ENCODE results near the gene TMEM131L.
"Not testable (repeated sequence)": the region's sequence is repeated elsewhere in the genome, so short reads cannot be mapped to it uniquely, and the experiment has no call there.

Gene TMEM131L

DNA sequence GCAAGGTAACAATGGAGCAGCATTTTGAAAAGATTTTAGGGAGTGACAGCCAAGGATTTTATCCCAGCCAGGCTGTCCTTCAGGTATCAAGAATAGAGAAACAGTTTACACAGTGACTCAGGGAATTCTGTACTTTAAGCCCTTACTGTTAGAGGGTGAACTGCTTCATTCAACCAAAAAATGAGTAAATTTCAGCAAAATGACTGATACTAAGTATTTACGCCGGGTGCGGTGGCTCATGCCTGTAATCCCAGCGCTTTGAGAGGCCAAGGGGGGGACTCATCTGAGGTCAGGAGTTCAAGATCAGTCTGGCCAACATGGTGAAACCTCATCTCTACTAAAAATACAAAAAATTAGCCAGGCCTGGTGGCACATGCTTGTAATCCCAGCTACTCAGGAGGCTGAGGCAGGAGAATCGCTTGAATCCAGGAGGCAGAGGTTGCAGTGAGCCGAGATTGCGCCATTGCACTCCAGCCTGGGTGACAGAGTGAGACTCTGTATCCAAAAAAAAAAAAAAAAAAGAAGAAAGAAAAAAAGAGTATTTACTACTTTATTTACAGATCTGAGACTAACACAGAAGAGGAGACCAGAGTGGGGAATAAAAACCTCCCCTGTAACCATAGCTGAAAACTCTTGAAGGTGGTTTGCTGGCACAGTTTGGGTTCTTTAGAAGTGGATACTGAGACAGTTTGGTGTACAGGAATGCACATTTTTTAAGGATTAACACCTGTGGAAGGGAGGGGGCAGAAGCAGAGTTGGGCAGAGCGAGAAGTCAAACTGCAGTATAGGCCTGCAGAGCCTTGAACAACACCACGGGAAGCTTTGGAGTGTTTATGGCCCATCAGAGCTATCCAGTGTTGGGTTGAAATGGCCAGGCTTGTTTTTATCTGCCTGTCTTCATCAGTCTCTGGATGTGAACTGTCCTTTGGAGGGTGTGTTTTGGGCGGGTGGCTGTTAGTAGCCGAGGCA lies 40.5 kb downstream of the TMEM131L start:
- no peak for DNase-seq

DNA sequence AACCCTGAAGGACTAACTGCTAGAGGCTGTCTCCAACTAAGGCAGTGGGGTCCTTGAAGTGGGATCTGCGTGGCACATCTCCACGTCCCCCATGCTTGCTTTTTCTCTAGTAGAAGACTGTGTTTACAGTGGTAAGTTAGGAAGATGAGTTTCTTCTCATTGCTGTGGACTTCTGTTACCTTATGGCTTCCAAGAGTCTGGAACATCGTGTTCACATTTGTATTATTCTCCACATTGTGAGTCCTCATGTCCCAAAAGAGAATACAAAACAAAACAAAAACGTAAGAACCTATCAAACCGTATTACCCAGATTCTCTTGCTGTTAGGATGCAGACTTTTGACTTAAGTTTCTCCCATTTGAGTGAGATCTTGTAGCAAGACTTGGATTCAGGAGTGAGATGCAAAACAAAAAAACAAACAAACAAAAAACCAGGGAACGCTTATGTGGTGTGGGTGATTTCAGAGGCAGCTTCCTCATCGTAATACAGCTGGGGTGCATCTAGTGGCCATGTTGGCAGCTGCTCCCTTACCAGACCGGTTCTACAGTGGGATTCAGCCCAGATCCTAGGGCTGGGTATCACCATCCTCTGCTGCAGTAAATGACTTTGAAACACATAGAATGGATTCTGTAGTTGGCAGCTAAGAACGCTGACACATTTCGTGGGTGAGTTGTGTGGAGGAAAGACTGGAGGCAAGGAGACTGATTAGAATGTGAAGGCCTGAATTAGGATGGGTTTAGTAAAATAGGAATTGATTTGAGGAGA lies 41.3 kb downstream of the TMEM131L start:
- no peak for DNase-seq

DNA sequence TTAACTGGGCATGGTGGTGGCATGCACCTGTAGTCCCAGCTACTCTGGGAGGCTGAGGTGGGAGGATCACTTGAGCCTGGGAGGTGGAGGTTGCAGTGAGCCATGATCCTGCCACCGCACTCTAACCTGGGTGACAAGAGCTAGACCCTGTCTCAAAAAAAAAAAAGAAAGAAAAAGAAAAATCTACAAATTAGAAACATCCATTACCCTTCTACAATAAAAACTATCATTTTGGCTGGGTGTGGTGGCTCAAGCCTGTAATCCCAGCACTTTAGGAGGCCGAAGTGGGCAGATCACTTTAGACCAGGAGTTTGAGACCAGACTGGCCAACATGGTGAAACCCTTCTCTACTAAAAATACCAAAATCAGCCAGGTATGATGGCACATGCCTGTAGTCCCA lies 43.1 kb downstream of the TMEM131L start:
- not testable (repeated sequence) for DNase-seq

DNA sequence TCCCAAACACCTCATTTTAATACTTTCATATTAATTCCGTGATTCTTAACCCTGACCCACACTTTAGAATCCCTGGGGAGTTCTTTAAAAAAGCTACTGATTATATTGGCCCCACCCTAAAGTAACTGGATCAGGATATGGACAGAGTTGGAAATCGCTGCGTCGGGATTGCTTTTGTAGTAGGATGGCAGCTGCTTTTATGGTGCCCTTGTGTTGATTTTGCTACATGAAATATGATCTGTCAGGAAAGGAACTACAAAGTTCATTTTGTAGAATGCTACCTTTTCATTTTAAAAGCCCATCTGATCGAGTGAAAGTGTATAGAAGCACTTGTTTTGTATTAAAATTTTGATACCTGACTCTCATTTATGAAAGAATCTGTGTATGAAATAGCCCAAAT lies 43.6 kb downstream of the TMEM131L start:
- no peak for DNase-seq

GRCh38 chr4:153510252-153511001 lies 44.3 kb downstream of the TMEM131L start:
- no peak for DNase-seq

- DNase-seq: no peak
Observed at GRCh38 chr4:153511104-153511503, 44.9 kb downstream of the TMEM131L start.

DNA sequence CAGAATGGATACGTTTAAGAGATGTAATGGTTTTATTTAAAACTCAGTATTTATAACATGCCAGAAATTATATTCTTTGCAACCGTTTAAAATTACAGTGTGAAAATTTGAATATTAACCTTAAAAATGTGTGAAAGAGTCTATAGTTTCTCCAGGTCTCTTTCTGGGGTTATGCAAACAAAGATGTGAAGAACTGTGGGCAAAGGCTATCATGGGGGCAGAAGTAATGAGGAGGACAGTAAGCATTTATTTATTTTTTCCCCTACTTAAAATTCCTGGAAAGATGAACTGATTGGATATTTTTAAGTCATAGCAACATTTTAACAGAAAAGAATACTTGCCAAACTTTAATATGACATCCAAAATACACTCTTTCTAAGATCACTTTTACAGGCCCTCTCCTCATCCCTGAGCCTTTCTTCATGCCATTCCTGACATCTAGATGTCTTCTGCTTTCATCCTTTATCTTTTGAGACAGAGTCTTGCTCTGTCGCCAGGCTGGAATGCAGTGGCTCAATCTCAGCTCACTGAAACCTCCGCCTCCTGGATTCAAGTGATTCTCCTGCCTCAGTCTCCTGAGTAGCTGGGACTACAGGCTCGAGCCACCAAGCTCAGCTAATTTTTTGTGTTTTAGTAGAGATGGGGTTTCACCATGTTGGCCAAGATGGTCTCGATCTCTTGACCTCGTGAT lies 46.1 kb downstream of the TMEM131L start:
- DNase-seq: no peak

GRCh38 chr4:153512952-153513500 lies 46.9 kb downstream of the TMEM131L start:
- no peak for DNase-seq

- no peak for DNase-seq
Observed at GRCh38 chr4:153513596-153513995, 47.4 kb downstream of the TMEM131L start.

DNA sequence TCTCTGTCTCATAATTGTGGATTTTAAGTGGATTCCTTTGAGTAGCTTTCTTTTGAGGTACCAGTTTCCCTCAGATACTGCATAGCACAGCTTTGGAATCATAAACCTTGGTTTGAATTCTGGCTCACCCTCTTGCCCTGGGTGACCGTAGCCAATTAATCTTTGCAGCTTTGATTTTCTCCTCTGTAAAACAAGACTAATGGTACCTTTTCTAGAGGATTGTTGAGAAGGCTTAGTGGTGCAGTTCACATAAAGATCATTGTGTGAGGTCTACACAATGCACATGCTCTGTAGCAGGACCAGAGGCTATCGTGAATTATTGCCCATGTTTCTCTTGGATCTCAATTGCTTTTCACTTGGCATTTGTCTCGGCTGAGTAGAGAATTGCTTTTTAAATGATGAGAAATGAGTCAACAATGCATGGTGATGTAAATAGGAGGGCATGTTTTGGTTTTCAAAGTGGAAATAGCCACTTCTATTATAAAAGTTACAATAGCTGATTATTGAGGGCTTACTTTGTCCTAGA lies 47.9 kb downstream of the TMEM131L start:
- DNase-seq: no peak

GRCh38 chr4:153514688-153515426 lies 48.7 kb downstream of the TMEM131L start:
- no peak for DNase-seq

GRCh38 chr4:153517159-153517558 lies 51.0 kb downstream of the TMEM131L start:
- DNase-seq: no peak

GRCh38 chr4:153518001-153518400 lies 51.8 kb downstream of the TMEM131L start:
- DNase-seq: no peak

DNA sequence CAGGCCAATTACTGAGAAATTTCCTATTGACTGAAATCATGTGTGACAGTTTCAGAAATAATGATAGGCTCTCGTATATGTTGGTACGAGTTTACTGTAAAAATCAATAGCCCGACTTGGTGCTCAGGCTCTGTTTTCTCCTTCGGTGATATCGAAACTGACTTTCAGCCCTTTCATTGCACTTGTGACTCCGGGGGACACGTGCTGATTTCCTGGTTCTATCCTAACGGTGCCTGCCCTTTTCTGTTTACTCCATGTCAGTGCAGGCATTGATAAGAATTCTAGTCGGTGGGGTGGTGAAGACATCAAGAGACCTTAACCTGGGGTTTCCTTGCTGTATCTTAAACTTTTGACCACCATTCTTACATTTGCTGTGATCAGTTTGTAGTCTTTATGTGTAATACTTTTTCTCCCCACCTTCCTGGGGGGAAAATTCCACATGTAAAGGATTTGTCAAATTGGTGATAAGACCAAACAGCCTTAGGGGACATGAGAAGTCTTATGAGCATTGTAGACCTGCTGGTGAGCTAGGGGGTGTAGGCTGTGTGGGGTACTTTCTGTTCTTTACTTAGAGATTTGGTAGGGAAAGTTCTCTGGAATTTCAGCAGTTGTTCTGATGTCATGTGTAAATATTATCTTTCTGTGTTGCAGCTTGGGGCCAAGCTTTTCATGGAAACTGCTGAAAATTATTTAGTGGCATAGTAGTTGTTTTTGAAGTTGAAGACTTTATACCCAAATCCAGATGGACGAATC lies 52.7 kb downstream of the TMEM131L start:
- no peak for DNase-seq

DNA sequence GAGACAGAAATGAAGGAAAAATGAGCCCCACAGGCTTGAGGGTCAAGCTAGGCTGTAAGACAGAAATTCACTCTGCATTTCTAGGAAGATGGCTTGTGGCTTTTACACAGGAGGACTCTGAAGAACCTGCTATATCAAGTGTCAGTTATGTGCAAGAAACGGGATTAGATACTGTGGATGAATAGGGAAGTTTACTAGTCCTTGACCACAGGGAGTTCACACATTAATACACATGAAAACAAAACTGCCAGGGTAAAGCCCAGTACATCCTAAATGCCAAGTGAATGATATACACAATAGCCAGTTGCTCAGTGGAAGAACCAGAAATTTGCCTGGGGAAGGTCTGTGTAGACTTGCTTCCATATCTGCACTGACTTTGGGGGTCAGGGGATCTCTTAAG lies 53.5 kb downstream of the TMEM131L start:
- no peak for DNase-seq

DNA sequence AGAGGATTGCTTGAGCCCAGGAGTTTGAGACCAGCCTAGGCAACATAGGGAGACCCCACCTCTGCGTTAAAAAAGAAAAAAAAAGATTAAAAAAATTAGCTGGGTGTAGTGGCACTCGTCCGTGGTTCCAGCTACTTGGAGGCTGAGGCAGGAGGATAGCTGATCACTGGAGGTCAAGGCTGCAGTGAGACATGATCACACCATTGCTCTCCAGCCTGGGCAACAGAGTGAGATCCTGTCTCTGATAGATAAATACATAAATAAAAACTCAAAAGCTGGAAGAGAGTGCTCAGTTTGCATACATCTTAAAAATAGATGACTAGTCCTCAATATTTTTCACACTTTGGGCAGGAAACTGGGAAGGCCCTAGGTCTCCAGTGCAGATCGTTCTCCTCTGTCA lies 54.1 kb downstream of the TMEM131L start:
- DNase-seq: no peak

- DNase-seq: no peak
Observed at GRCh38 chr4:153520801-153521329, 54.7 kb downstream of the TMEM131L start.

DNA sequence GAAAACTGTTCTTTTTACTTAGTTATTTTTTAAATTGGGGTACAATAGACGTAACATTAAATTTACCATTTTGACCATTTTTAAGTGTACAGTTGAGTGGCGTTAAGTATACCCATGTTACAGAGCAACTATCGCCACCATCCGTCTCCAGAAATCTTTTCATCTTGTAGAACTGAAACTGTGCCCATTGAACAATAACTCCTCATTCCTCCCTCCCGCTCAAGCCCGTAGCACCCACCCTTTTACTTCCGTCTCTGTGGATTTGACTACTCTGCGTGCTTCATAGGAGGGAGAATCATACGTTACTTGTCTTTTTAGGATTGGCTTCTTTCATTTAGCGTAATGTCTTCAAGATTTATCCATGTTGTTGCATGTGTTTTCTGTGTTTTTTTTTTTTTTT lies 55.3 kb downstream of the TMEM131L start:
- DNase-seq: no peak

DNA sequence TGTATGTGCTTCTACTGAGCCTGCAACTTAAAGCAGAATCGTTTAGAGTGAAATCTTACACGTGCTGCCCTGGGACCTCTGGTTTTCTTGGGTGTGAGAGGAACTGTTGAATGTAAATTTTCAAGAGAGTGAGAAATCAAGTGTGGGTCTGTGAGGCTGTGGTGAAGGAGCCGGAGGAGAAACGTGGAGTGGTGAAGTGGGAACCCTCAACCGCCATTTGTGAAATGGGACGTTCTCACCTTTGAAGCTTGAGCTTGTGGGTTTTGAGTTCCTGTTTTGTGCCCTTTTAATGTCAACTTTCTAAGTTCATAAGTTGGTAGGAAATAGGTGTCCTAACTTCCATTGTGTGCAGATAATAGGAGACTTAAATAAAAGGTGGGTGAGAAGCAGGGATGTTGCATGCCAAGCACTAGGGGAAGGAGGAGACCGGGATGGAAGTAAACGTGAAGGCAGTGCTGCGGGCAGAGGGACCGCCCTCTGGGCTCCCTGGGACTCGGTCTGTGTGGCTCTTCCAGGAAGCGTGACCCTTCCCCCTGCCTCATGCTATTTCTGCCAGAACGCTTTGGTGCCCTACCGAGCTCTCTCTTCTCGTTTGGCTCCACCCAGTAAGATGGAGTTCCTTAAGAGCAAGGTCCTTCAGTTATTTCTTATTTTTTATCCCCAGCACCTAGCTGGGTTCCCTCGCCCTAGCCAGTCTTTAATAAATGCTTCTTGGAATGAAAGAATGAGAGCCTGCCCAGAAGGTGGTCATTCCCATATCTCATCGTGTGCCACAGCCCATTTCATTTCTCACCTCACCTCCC lies 56.0 kb downstream of the TMEM131L start:
- no peak for DNase-seq

GRCh38 chr4:153522802-153523094 lies 56.6 kb downstream of the TMEM131L start:
- no peak for DNase-seq

All from NCI-H1417 treated with DMSO at 0.1 percent for 48 hours (cell line).